IMR-90 (cell line): ENCODE data around the gene PDZD11. TPM values are rescaled to one million over a fixed set of nuclear protein-coding genes. Genes with fewer than 3 reads are reported as not detected.

Experiments used
- ATAC-seq: fragments of 200-7000 bp; cut with Tn5 transposase; 2 replicates; pipeline ENCODE4 v1.9.1; 2020; ENCODE audit warnings: low read depth, mild to moderate bottlenecking, moderate library complexity
- BruUV-seq: library from RNA; stranded (reverse); fragments of 400-500 nt; replicated peaks from 2 replicates; lab custom pipeline; 2021; lab: Mats Ljungman, UMichigan
- CTCF ChIA-PET: fragments of 300-600 bp; formaldehyde crosslinking; extraction: SDS; loops from one replicate; lab custom pipeline; 2021; ENCODE audit warnings: antibody characterized with exemption; lab: Yijun Ruan, JAX
- POLR2A ChIA-PET: fragments of 300-600 bp; sonication (Branson Sonifier 250); formaldehyde crosslinking; loops from one replicate; lab custom pipeline; 2022; ENCODE audit warnings: antibody characterized with exemption; ENCODE audit not compliant: unreplicated experiment; lab: Charles Lee
- DNase-seq: peaks from one replicate; pipeline ENCODE4 v3.0.0; 2013
- H2AFZ ChIP-seq: replicated peaks from 2 replicates; pipeline ENCODE3; 2013; ENCODE audit warnings: low read length, mild to moderate bottlenecking; ENCODE audit not compliant: poor library complexity
- H2AK5ac ChIP-seq: 2 replicates; pipeline ENCODE4 v1.6.1; 2013; ENCODE audit warnings: low read depth, low read length, inconsistent platforms
- H2AK9ac ChIP-seq: replicated peaks from 2 replicates; pipeline ENCODE3; 2013; ENCODE audit warnings: mild to moderate bottlenecking, low read depth, low read length, moderate library complexity; ENCODE audit not compliant: poor library complexity
- H2BK120ac ChIP-seq: 2 replicates; pipeline ENCODE4 v1.6.1; 2013; ENCODE audit warnings: low read depth, low read length, inconsistent platforms
- H2BK15ac ChIP-seq: 3 replicates; pipeline ENCODE4 v1.6.1; 2013; ENCODE audit warnings: low read depth, low read length, inconsistent platforms
- H2BK20ac ChIP-seq: 2 replicates; pipeline ENCODE4 v1.6.1; 2013; ENCODE audit warnings: low read depth, mild to moderate bottlenecking, inconsistent platforms, low read length, moderate library complexity
- H2BK5ac ChIP-seq: 2 replicates; pipeline ENCODE4 v1.6.1; 2013; ENCODE audit warnings: mild to moderate bottlenecking, low read depth, low read length, inconsistent platforms; ENCODE audit not compliant: poor library complexity, severe bottlenecking
- H3K14ac ChIP-seq: replicated peaks from 2 replicates; pipeline ENCODE4 v1.6.1; 2013; ENCODE audit warnings: low read depth, low read length, inconsistent platforms
- H3K18ac ChIP-seq: 2 replicates; pipeline ENCODE4 v1.6.1; 2013; ENCODE audit warnings: low read depth, low read length, control low read depth
- H3K23ac ChIP-seq: 2 replicates; pipeline ENCODE4 v1.6.1; 2013; ENCODE audit warnings: low read depth, low read length, inconsistent platforms
- H3K27ac ChIP-seq: 2 replicates; pipeline ENCODE4 v1.5.1; 2013; ENCODE audit warnings: mild to moderate bottlenecking, control low read depth, low read length; ENCODE audit not compliant: insufficient read depth
- H3K27me3 ChIP-seq: 2 replicates; pipeline ENCODE4 v1.6.1; 2013; ENCODE audit warnings: low read length; ENCODE audit not compliant: control insufficient read depth, insufficient read depth
- H3K36me3 ChIP-seq: 2 replicates; pipeline ENCODE4 v1.6.1; 2013; ENCODE audit warnings: low read length, mixed read lengths; ENCODE audit not compliant: control insufficient read depth, insufficient read depth
- H3K4ac ChIP-seq: 2 replicates; pipeline ENCODE4 v1.6.1; 2013; ENCODE audit warnings: low read depth, low read length, inconsistent platforms
- H3K4me1 ChIP-seq: 2 replicates; pipeline ENCODE4 v1.6.1; 2013; ENCODE audit warnings: low read length, mixed read lengths; ENCODE audit not compliant: control insufficient read depth, insufficient read depth
- H3K4me2 ChIP-seq: 2 replicates; pipeline ENCODE4 v1.6.1; 2013; ENCODE audit warnings: low read depth, mild to moderate bottlenecking, control low read depth, low read length, moderate library complexity
- H3K4me3 ChIP-seq: 2 replicates; pipeline ENCODE4 v1.5.1; 2013; ENCODE audit warnings: low read depth, mild to moderate bottlenecking, control low read depth, low read length, moderate library complexity; ENCODE audit not compliant: insufficient read depth
- H3K56ac ChIP-seq: 2 replicates; pipeline ENCODE4 v1.6.1; 2013; ENCODE audit warnings: low read length, inconsistent platforms; ENCODE audit not compliant: insufficient read depth; ENCODE audit errors: extremely low read depth
- H3K79me1 ChIP-seq, 2 experiments: 2 replicates each; pipeline ENCODE4 v1.6.1; 2013; ENCODE audit warnings: low read length in 2 of 2, inconsistent platforms in 1 of 2, low read depth in 1 of 2
- H3K9ac ChIP-seq: 2 replicates; pipeline ENCODE4 v1.6.1; 2013; ENCODE audit warnings: low read depth, low read length, control low read depth
- H3K9me1 ChIP-seq: 2 replicates; pipeline ENCODE4 v1.6.1; 2013; ENCODE audit warnings: low read length, inconsistent platforms; ENCODE audit not compliant: insufficient read depth
- H3K9me3 ChIP-seq: 2 replicates; pipeline ENCODE4 v1.6.1; 2013; ENCODE audit warnings: low read length; ENCODE audit not compliant: control insufficient read depth, insufficient read depth
- H4K20me1 ChIP-seq: 2 replicates; pipeline ENCODE4 v1.6.1; 2013; ENCODE audit warnings: low read length, inconsistent platforms; ENCODE audit not compliant: insufficient read depth
- H4K5ac ChIP-seq: 2 replicates; pipeline ENCODE4 v1.6.1; 2013; ENCODE audit warnings: mild to moderate bottlenecking, low read depth, low read length, control low read depth
- H4K8ac ChIP-seq, 2 experiments: 2 replicates each; pipeline ENCODE4 v1.6.1; 2013; ENCODE audit warnings: low read depth in 2 of 2, low read length in 2 of 2, control low read depth in 1 of 2, inconsistent platforms in 1 of 2
- H4K91ac ChIP-seq: 2 replicates; pipeline ENCODE4 v1.6.1; 2013; ENCODE audit warnings: low read depth, low read length, inconsistent platforms; ENCODE audit not compliant: insufficient read depth
- BHLHE40 ChIP-seq: fragments of 150-350 bp; IDR thresholded peaks from 2 replicates; pipeline ENCODE4 v1.6.1; 2016; ENCODE audit warnings: mild to moderate bottlenecking, low read depth, low read length
- CEBPB ChIP-seq: IDR thresholded peaks from 2 replicates; pipeline ENCODE4 v1.6.1; 2012; ENCODE audit warnings: low read depth, low read length, improper control_type of control experiment
- CHD1 ChIP-seq: IDR thresholded peaks from 2 replicates; pipeline ENCODE4 v1.6.1; 2012; ENCODE audit warnings: low read depth, low read length, improper control_type of control experiment
- FOS ChIP-seq: fragments of 150-350 bp; IDR thresholded peaks from 2 replicates; pipeline ENCODE4 v1.6.1; 2016; ENCODE audit warnings: low read depth, low read length
- MAFK ChIP-seq: IDR thresholded peaks from 2 replicates; pipeline ENCODE4 v1.6.1; 2012; ENCODE audit warnings: low read depth, low read length, improper control_type of control experiment
- MAZ ChIP-seq: IDR thresholded peaks from 2 replicates; pipeline ENCODE4 v1.6.1; 2012; ENCODE audit warnings: low read depth, mild to moderate bottlenecking, low read length, improper control_type of control experiment, moderate library complexity, borderline replicate concordance
- MXI1 ChIP-seq: IDR thresholded peaks from 2 replicates; pipeline ENCODE4 v1.6.1; 2012; ENCODE audit warnings: low read depth, mild to moderate bottlenecking, low read length, moderate library complexity, borderline replicate concordance
- NFE2L2 ChIP-seq: fragments of 150-350 bp; IDR thresholded peaks from 2 replicates; pipeline ENCODE4 v1.6.1; 2016; ENCODE audit warnings: low read depth, mild to moderate bottlenecking, low read length
- POLR2A ChIP-seq: IDR thresholded peaks from 2 replicates; pipeline ENCODE4 v1.6.1; 2012; ENCODE audit warnings: mild to moderate bottlenecking, low read depth, low read length
- RAD21 ChIP-seq: IDR thresholded peaks from 2 replicates; pipeline ENCODE4 v1.6.1; 2012; ENCODE audit warnings: low read length, improper control_type of control experiment
- RCOR1 ChIP-seq: IDR thresholded peaks from 2 replicates; pipeline ENCODE4 v1.6.1; 2012; ENCODE audit warnings: mild to moderate bottlenecking, low read length, improper control_type of control experiment; ENCODE audit not compliant: insufficient replicate concordance
- RFX5 ChIP-seq: IDR thresholded peaks from 2 replicates; pipeline ENCODE4 v1.8.0; 2012; ENCODE audit warnings: low read depth, mild to moderate bottlenecking, low read length, moderate library complexity
- SMC3 ChIP-seq: fragments of 150-350 bp; IDR thresholded peaks from 2 replicates; pipeline ENCODE4 v1.6.1; 2016; ENCODE audit warnings: low read depth, mild to moderate bottlenecking, antibody characterized with exemption, low read length, moderate library complexity
- WGBS, 2 experiments: methylation state at CpG; one replicate each; pipeline versions ENCODE4 v1.1.5 to v1.1.7; 2013; ENCODE audit warnings: missing lambda C conversion rate in 2 of 2; ENCODE audit not compliant: insufficient read length in 1 of 2; ENCODE audit errors: extremely low coverage in 2 of 2; 5-methylcytosine and 5-hydroxymethylcytosine counted together
- dilution Hi-C: fragments of 300-500 bp; cut with HindIII; formaldehyde crosslinking; loops from one replicate; pipeline ENCODE4 v1.14.3; 2018; ENCODE audit warnings: low sequenced_read_pairs; ENCODE audit not compliant: unreplicated experiment
- in situ Hi-C: fragments of 300-500 bp; cut with MboI; formaldehyde crosslinking; loops from 3 replicates; pipeline ENCODE4 v1.14.3; 2019; ENCODE audit warnings: low sequenced_read_pairs, inconsistent platforms, mixed read lengths
- intact Hi-C: fragments of 100-400 bp; cut with micrococcal nuclease; formaldehyde crosslinking; loops from 2 replicates; pipeline ENCODE4 v1.10.0; 2022
- polyA plus RNA-seq, 3 experiments: library from polyadenylated mRNA; depleted of rRNA; stranded (reverse); fragments of >200 nt; gene quantifications; 2 replicates each; pipeline ENCODE4 v1.2.3, GENCODE V29; 2012; ENCODE audit warnings: low replicate concordance in 1 of 3
- total RNA-seq: library from RNA; depleted of rRNA; stranded (reverse); fragments of >200 nt; gene quantifications from 2 replicates; pipeline ENCODE4 v1.2.3, GENCODE V29; 2012
- TF ChIP-seq, protein P1 (sequence below): fragments of 150-350 bp; IDR thresholded peaks from 2 replicates; pipeline ENCODE4 v1.6.1; 2016; ENCODE audit warnings: low read depth, mild to moderate bottlenecking, low read length, moderate library complexity, borderline replicate concordance
- TF ChIP-seq, protein P2 (sequence below): conservative IDR thresholded peaks from 2 replicates; pipeline ENCODE4 v1.5.1; 2012; ENCODE audit warnings: mild to moderate bottlenecking, low read depth, low read length, improper control_type of control experiment
- TF ChIP-seq, protein P3 (sequence below): fragments of 150-350 bp; IDR thresholded peaks from 2 replicates; pipeline ENCODE4 v1.6.1; 2017; ENCODE audit warnings: mild to moderate bottlenecking, antibody characterized with exemption, low read length, low read depth

PDZD11 gene
- total and polyA plus RNA-seq, 2 of the 4 experiments (the other 2 are of a cell fraction): 84.1 to 100 TPM

DNA sequence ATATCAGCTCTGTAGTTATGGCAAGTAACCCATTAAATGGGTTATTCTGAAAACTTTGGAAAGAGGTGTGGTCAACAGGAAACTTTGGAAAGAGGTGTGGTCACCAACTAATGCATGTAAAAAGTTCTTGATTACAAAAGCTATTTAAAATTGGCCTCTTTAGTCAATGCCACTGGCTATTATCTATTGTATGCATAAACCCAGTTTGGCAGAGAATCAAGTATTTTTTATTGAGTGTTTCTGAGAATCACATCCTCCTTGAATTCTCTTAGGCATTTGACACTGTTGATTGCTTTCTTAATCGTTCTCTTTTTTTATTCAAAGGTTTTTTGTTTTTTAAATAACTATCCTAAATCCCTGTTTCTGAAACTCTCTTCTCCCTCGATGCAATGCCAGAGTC is 37.2 kb downstream of the PDZD11 start:
- no peak overlapping the region for H3K23ac ChIP-seq
- no peak overlapping the region for H4K91ac ChIP-seq
- no peaks in the 10 kb centered on the region for H4K20me1 ChIP-seq
- H2AK5ac ChIP-seq: no peak overlapping the region
- in situ Hi-C loops (no loop called here), intact Hi-C loops (no loop called here), dilution Hi-C loops (no loop called here)
- H2BK5ac ChIP-seq: no peak overlapping the region
- H2AK9ac ChIP-seq: no peak overlapping the region
- no peak overlapping the region for H3K4me3 ChIP-seq
- no peaks in the 10 kb centered on the region for H3K36me3 ChIP-seq
- TF ChIP-seq NFE2L2 (no peak), MXI1 (no peak), RCOR1 (no peak), CHD1 (no peak), RFX5 (no peak), MAFK (no peak), BHLHE40 (no peak), SMC3 (no peak), FOS (no peak), RAD21 (no peak), CEBPB (no peak), MAZ (no peak), POLR2A (no peak)
- TF ChIP-seq, protein P1, sequence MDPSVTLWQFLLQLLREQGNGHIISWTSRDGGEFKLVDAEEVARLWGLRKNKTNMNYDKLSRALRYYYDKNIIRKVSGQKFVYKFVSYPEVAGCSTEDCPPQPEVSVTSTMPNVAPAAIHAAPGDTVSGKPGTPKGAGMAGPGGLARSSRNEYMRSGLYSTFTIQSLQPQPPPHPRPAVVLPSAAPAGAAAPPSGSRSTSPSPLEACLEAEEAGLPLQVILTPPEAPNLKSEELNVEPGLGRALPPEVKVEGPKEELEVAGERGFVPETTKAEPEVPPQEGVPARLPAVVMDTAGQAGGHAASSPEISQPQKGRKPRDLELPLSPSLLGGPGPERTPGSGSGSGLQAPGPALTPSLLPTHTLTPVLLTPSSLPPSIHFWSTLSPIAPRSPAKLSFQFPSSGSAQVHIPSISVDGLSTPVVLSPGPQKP: no peak
- TF ChIP-seq, protein P2, sequence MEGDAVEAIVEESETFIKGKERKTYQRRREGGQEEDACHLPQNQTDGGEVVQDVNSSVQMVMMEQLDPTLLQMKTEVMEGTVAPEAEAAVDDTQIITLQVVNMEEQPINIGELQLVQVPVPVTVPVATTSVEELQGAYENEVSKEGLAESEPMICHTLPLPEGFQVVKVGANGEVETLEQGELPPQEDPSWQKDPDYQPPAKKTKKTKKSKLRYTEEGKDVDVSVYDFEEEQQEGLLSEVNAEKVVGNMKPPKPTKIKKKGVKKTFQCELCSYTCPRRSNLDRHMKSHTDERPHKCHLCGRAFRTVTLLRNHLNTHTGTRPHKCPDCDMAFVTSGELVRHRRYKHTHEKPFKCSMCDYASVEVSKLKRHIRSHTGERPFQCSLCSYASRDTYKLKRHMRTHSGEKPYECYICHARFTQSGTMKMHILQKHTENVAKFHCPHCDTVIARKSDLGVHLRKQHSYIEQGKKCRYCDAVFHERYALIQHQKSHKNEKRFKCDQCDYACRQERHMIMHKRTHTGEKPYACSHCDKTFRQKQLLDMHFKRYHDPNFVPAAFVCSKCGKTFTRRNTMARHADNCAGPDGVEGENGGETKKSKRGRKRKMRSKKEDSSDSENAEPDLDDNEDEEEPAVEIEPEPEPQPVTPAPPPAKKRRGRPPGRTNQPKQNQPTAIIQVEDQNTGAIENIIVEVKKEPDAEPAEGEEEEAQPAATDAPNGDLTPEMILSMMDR: no peak
- TF ChIP-seq, protein P3, sequence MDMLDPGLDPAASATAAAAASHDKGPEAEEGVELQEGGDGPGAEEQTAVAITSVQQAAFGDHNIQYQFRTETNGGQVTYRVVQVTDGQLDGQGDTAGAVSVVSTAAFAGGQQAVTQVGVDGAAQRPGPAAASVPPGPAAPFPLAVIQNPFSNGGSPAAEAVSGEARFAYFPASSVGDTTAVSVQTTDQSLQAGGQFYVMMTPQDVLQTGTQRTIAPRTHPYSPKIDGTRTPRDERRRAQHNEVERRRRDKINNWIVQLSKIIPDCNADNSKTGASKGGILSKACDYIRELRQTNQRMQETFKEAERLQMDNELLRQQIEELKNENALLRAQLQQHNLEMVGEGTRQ: no peak
- no TSS peak for BruUV-seq
- peaks cover 5% of the 10 kb centered on the region for H3K27me3 ChIP-seq
- no peaks in the 10 kb centered on the region for H3K9me3 ChIP-seq
- H3K56ac ChIP-seq: no peak overlapping the region
- H3K9ac ChIP-seq: no peak overlapping the region
- no peak overlapping the region for H2BK20ac ChIP-seq
- no peaks in the 10 kb centered on the region for H3K9me1 ChIP-seq
- H3K4me2 ChIP-seq: no peak overlapping the region
- WGBS, 2 experiments: 29% methylated on average over 1 of the region's 2 CpGs; no CpG with 5 or more reads in 1 of the 2 experiments
- H2BK120ac ChIP-seq: no peak overlapping the region
- H2AFZ ChIP-seq: no peak overlapping the region
- no peak overlapping the region for H4K8ac ChIP-seq
- ATAC-seq (no peak), DNase-seq (no peak)
- no peak overlapping the region for H3K4ac ChIP-seq
- H2BK15ac ChIP-seq: no peak overlapping the region
- no peak overlapping the region for H3K18ac ChIP-seq
- H4K5ac ChIP-seq: no peak overlapping the region
- no peak overlapping the region for H3K27ac ChIP-seq
- no peaks in the 10 kb centered on the region; the same call in 1 of the 2 replicates for H3K4me1 ChIP-seq
- no peak overlapping the region for H3K14ac ChIP-seq
- ChIA-PET CTCF (no interaction called here), POLR2A (no interaction called here)
- no peaks in the 10 kb centered on the region for H3K79me1 ChIP-seq
